HepG2 (cell line): ENCODE results near the gene THPO. TPM values are rescaled to one million over a fixed set of nuclear protein-coding genes. Genes with fewer than 3 reads are reported as not detected.

Experiments
- ARHGAP35 ChIP-seq: sonication (generic); formaldehyde crosslinking; IDR thresholded peaks from 2 replicates; pipeline ENCODE4 v1.9.0; 2022; ENCODE audit warnings: mild to moderate bottlenecking, inconsistent platforms, moderate library complexity, missing genetic modification reagents, borderline replicate concordance
- ARID2 ChIP-seq: sonication (generic); formaldehyde crosslinking; IDR thresholded peaks from 2 replicates; pipeline ENCODE4 v1.8.1; 2022; ENCODE audit warnings: mild to moderate bottlenecking, missing genetic modification reagents, borderline replicate concordance
- ATF2 ChIP-seq: sonication (generic); formaldehyde crosslinking; IDR thresholded peaks from 2 replicates; pipeline ENCODE4 v1.4.0; 2020; ENCODE audit warnings: missing genetic modification reagents
- CHCHD3 ChIP-seq: sonication (generic); formaldehyde crosslinking; IDR thresholded peaks from 2 replicates; pipeline ENCODE4 v1.8.0; 2022; ENCODE audit warnings: mild to moderate bottlenecking, missing genetic modification reagents, moderate library complexity
- FUBP1 ChIP-seq: sonication (generic); formaldehyde crosslinking; IDR thresholded peaks from 2 replicates; pipeline ENCODE4 v1.5.1; 2020; ENCODE audit warnings: missing genetic modification reagents, mild to moderate bottlenecking, borderline replicate concordance
- GPN1 ChIP-seq: sonication (generic); formaldehyde crosslinking; IDR thresholded peaks from 2 replicates; pipeline ENCODE4 v1.5.1; 2020; ENCODE audit warnings: missing genetic modification reagents, borderline replicate concordance
- MATR3 ChIP-seq: sonication (generic); formaldehyde crosslinking; IDR thresholded peaks from 2 replicates; pipeline ENCODE4 v1.4.0; 2020; ENCODE audit warnings: missing genetic modification reagents
- NKX3-1 ChIP-seq: sonication (generic); formaldehyde crosslinking; IDR thresholded peaks from 2 replicates; pipeline ENCODE4 v1.5.0; 2020; ENCODE audit warnings: missing genetic modification reagents
- NPAS2 ChIP-seq: sonication (generic); formaldehyde crosslinking; IDR thresholded peaks from 2 replicates; pipeline ENCODE4 v1.8.0; 2022; ENCODE audit warnings: mild to moderate bottlenecking, missing genetic modification reagents, borderline replicate concordance
- PAWR ChIP-seq: sonication (generic); formaldehyde crosslinking; IDR thresholded peaks from 2 replicates; pipeline ENCODE4 v1.4.0; 2020; ENCODE audit warnings: missing genetic modification reagents, mild to moderate bottlenecking, borderline replicate concordance
- PTBP1 ChIP-seq: fragments of 200-400 bp; formaldehyde crosslinking; IDR thresholded peaks from 2 replicates; pipeline ENCODE4 v1.6.1; 2018; ENCODE audit warnings: low read length, low read depth; ENCODE audit not compliant: poor library complexity, severe bottlenecking
- RAD21 ChIP-seq: fragments of 450-650 bp; formaldehyde crosslinking; IDR thresholded peaks from 2 replicates; pipeline ENCODE4 v1.5.0; 2020; ENCODE audit warnings: mild to moderate bottlenecking
- SNAPC5 ChIP-seq: sonication (generic); formaldehyde crosslinking; IDR thresholded peaks from 2 replicates; pipeline ENCODE4 v1.8.1; 2023; ENCODE audit warnings: mild to moderate bottlenecking, missing genetic modification reagents, borderline replicate concordance
- SRSF1 ChIP-seq: fragments of 200-400 bp; formaldehyde crosslinking; optimal IDR thresholded peaks from 2 replicates; pipeline ENCODE3; 2017; ENCODE audit warnings: mild to moderate bottlenecking, low read depth, low read length, moderate library complexity
- SSRP1 ChIP-seq: IDR thresholded peaks from 2 replicates; pipeline ENCODE4 v1.6.1; 2016; ENCODE audit warnings: control low read depth
- SUZ12 ChIP-seq: fragments of 150-350 bp; IDR thresholded peaks from 2 replicates; pipeline ENCODE4 v1.6.1; 2014; ENCODE audit warnings: low read depth, low read length
- ZFAT ChIP-seq: sonication (generic); formaldehyde crosslinking; conservative IDR thresholded peaks from 2 replicates; pipeline ENCODE4 v1.8.1; 2023; ENCODE audit warnings: missing genetic modification reagents, inconsistent platforms
- ZFP1 ChIP-seq: IDR thresholded peaks from 2 replicates; pipeline ENCODE4 v1.6.1; 2016
- ZFP36L1 ChIP-seq: sonication (generic); formaldehyde crosslinking; IDR thresholded peaks from 2 replicates; pipeline ENCODE4 v1.8.0; 2022; ENCODE audit warnings: mild to moderate bottlenecking, missing genetic modification reagents, moderate library complexity
- ZNF180 ChIP-seq: sonication (generic); formaldehyde crosslinking; IDR thresholded peaks from 2 replicates; pipeline ENCODE4 v1.4.0; 2020; ENCODE audit warnings: low read depth, missing genetic modification reagents, borderline replicate concordance
- ZNF34 ChIP-seq: sonication (generic); formaldehyde crosslinking; IDR thresholded peaks from 2 replicates; pipeline ENCODE4 v1.4.0; 2020; ENCODE audit warnings: mild to moderate bottlenecking, missing genetic modification reagents, borderline replicate concordance
- ZNF761 ChIP-seq: sonication (generic); formaldehyde crosslinking; conservative IDR thresholded peaks from 2 replicates; pipeline ENCODE4 v1.4.0; 2020; ENCODE audit warnings: mild to moderate bottlenecking, missing genetic modification reagents
- polyA plus RNA-seq, 8 experiments: library from polyadenylated mRNA; depleted of rRNA in 3 of 8; stranded (reverse) in 7 of 8; unstranded in 1 of 8; fragments of >200 nt; fragmentation: Illumina TruSeq in 4 of 8; extraction: Trizol in 4 of 8; gene quantifications; 2 replicates each; pipeline versions ENCODE4 v1.2.1 to v1.2.3, GENCODE V29; 2011 to 2016; ENCODE audit warnings: low read depth in 4 of 8, missing spikeins in 1 of 8, mixed read lengths in 1 of 8; ENCODE audit not compliant: insufficient read depth in 1 of 8
- total RNA-seq, 5 experiments: library from RNA; depleted of rRNA; stranded (reverse); fragments of >200 nt; fragmentation: Illumina TruSeq; extraction: Trizol; gene quantifications; 2 replicates each; pipeline ENCODE4 v1.2.3, GENCODE V29; 2016; ENCODE audit warnings: low read depth in 1 of 5
- TF ChIP-seq, protein P1 (sequence below): sonication (generic); formaldehyde crosslinking; IDR thresholded peaks from 2 replicates; pipeline ENCODE4 v1.5.0; 2020; ENCODE audit warnings: missing genetic modification reagents
- TF ChIP-seq, protein P2 (sequence below): sonication (generic); formaldehyde crosslinking; IDR thresholded peaks from 2 replicates; pipeline ENCODE4 v1.5.0; 2020; ENCODE audit warnings: mild to moderate bottlenecking, missing genetic modification reagents

THPO gene
- total and polyA plus RNA-seq, 2 of the 13 experiments (the other 11 are each of a cell fraction or from before 2014, with no cell fraction given), result 2.8 to 4.8 TPM

DNA sequence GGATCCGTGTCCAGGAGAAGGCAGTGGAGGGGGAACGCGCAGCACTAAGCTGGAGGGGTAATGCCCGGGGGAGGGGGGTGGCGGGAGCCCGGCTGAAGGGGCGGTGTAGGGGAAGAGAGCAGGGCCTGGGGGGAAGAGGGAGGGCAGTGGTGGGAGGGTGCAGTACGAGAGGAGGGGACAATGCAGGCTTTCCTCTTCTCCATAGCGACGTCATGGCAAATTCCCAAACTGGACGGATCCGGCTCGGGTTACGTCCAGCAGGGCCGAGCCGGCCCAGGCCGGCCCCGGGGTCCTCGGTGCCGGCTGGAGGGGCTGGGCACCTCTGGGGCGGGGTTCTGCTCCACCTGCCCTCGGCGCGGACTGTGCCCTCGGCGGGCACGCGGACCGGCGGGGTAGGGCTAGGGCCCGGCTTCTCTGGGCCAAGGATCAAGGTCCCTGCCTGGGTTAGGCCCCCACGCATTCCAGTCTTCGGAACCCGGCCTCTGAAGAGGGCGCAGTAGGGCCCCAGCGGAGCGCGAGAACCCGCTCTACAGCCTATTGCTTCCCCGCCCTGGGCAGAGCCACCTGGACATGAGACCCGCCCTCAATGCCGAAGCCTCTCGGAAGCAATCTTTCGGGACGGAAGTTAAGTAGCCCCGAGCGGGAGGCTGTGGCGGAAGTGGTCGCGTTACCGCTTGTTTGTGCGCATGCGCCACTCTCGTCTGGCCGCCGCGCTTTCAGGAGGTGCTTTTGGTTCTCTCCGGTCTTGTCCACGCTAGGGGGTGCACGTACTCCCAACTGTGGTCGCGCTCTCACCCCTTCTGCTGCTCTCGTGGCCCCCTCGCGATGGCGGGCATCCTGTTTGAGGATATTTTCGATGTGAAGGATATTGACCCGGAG, 15.1 kb downstream of the THPO start (continued):
- TF ChIP-seq ATF2, result peak; percentile 89
- no peak for TF ChIP-seq ZFAT (CRISPR knock-in tag)
- TF ChIP-seq SSRP1 (CRISPR knock-in tag), result no peak; the same call in 1 of the 2 replicates
- peak; percentile 75 for TF ChIP-seq SRSF1
- TF ChIP-seq SNAPC5 (CRISPR knock-in tag), result no peak; the same call in 1 of the 2 replicates
- TF ChIP-seq PTBP1, result no peak
- TF ChIP-seq ZNF180 (CRISPR knock-in tag), result no peak
- no peak for TF ChIP-seq MATR3 (CRISPR knock-in tag)
- TF ChIP-seq, protein P1, sequence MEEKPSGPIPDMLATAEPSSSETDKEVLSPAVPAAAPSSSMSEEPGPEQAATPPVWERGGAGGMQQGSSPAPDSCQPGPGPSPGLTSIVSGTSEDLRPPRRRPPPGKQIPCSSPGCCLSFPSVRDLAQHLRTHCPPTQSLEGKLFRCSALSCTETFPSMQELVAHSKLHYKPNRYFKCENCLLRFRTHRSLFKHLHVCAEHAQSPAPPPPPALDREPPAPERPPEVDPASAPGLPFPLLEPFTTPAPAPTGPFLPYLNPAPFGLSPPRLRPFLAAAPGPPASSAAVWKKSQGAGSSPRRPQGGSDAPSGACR, result 0 out of 2 replicates have a peak, but pooled peaks have one; percentile 5
- peak; percentile 74 for TF ChIP-seq RAD21
- no peak for TF ChIP-seq CHCHD3 (CRISPR knock-in tag)
- TF ChIP-seq NPAS2 (CRISPR knock-in tag), result no peak
- peak; percentile 59; the same call in 1 of the 2 replicates for TF ChIP-seq ZNF761 (CRISPR knock-in tag)
- TF ChIP-seq PAWR, result no peak
- TF ChIP-seq FUBP1 (CRISPR knock-in tag), result no peak
- TF ChIP-seq ZFP1 (CRISPR knock-in tag), result peak; percentile 81
- TF ChIP-seq ARHGAP35 (CRISPR knock-in tag), result peak; percentile 69; the same call in 1 of the 2 replicates
- no peak for TF ChIP-seq SUZ12
- peak; percentile 34; the same call in 1 of the 2 replicates for TF ChIP-seq ZNF34 (CRISPR knock-in tag)
- no peak; the same call in 1 of the 2 replicates for TF ChIP-seq NKX3-1 (CRISPR knock-in tag)
- TF ChIP-seq, protein P2, sequence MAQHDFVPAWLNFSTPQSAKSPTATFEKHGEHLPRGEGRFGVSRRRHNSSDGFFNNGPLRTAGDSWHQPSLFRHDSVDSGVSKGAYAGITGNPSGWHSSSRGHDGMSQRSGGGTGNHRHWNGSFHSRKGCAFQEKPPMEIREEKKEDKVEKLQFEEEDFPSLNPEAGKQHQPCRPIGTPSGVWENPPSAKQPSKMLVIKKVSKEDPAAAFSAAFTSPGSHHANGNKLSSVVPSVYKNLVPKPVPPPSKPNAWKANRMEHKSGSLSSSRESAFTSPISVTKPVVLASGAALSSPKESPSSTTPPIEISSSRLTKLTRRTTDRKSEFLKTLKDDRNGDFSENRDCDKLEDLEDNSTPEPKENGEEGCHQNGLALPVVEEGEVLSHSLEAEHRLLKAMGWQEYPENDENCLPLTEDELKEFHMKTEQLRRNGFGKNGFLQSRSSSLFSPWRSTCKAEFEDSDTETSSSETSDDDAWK, result no peak
- peak; percentile 88; the same call in 1 of the 2 replicates for TF ChIP-seq ZFP36L1 (CRISPR knock-in tag)
- peak; percentile 75; the same call in 1 of the 2 replicates for TF ChIP-seq ARID2 (CRISPR knock-in tag)
- TF ChIP-seq GPN1 (CRISPR knock-in tag), result no peak; the same call in 1 of the 2 replicates
